Measurements from ENCODE around the gene PNPLA5. TPM values are rescaled to one million over a fixed set of nuclear protein-coding genes. Genes with fewer than 3 reads are reported as not detected.
A peak's percentile ranks its signal among the peaks of the same experiment; 100 is the strongest.

PNPLA5 gene, protein sequence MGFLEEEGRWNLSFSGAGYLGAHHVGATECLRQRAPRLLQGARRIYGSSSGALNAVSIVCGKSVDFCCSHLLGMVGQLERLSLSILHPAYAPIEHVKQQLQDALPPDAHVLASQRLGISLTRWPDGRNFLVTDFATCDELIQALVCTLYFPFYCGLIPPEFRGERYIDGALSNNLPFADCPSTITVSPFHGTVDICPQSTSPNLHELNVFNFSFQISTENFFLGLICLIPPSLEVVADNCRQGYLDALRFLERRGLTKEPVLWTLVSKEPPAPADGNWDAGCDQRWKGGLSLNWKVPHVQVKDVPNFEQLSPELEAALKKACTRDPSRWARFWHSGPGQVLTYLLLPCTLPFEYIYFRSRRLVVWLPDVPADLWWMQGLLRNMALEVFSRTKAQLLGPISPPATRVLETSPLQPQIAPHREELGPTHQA
- not detected for total RNA-seq
- long read RNA-seq: 0 reads

DNA sequence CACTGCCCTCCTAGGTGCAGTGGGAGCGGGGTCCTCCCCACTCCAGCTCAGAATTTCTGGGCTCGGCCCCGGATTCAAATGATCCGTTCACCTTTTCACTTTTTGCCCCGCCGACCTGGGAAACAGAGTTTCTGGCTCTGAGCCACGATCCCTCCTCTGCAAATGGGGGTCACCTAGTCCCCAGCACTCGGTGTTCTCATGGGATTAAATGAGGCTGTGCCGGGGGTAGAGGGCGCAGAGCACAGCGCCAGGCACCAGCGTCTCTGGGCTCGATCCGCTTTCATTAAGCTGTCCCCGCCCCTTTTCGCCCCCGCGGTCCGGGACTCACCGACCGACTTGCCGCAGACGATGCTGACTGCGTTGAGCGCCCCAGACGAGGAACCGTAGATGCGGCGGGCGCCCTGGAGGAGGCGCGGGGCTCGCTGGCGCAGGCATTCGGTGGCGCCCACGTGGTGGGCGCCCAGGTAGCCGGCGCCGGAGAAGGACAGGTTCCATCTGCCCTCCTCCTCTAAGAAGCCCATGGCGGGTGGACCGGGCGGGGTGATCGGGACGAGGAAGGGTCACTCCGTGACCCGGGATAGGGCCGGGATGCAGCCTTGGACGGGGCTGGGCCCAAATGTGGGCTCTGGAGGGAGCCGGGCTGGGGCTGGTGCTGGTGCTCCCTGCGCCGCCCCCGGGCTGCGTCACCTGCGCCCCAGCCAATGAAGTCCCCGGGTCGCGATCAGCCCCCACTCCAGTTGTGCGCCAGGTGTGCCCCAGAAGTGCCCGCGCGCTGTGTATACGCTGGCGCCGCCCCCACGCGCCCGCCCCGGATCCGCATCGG is at the start of gene PNPLA5:
TSS of gene PNPLA5 (minus strand) at position 654 of the 823 bp plus-strand sequence. CDS start at position 521, 133 bp downstream.
- DNase-seq (no peak), ATAC-seq (no peak)
- intact Hi-C loops (cut with DNase I, micrococcal nuclease): no loop called here

DNA sequence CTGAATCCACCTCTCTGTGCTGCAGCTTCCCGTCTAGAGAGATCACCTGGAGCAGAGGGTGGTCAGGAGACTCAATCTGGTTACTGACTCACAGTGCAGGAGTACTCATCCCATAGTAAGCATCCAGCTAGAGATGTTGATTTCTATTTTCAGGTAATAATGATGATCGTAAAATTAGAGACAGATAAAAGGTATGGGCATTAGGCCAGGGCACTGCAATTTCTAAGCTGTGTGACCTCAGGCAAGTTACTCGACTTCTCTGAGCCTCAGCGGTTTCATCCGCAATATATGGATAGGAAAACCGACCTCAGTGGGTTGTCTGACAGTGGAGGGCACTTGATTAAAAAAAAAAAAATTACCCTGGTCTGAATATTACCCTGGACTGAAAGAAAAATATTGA is 49.6 kb upstream of the PNPLA5 start:
- intact Hi-C loops (cut with DNase I, micrococcal nuclease): no loop called here
- ATAC-seq (no peak), DNase-seq (no peak)

DNA sequence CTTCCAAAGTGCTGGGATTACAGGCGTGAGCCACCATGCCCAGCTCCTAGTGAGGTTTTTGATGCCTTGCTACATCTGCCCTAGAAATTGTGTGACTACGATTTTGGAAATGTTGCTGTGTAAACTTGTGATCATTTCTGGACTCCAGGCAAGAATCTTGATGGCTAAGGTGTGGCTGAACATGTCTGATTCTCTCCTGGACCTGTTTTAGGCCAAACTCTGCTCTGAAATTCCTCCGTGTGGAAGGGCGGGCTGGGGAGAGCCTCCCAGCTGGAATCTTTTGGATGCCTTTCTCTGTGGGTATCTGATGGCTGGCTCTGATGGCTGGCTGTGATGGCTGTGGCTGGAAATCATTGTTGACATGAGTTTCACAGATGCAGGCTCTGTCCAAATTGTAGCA is 40.0 kb upstream of the PNPLA5 start:
- intact Hi-C loops (cut with DNase I, micrococcal nuclease): no loop called here
- DNase-seq (no peak), ATAC-seq (no peak)

DNA sequence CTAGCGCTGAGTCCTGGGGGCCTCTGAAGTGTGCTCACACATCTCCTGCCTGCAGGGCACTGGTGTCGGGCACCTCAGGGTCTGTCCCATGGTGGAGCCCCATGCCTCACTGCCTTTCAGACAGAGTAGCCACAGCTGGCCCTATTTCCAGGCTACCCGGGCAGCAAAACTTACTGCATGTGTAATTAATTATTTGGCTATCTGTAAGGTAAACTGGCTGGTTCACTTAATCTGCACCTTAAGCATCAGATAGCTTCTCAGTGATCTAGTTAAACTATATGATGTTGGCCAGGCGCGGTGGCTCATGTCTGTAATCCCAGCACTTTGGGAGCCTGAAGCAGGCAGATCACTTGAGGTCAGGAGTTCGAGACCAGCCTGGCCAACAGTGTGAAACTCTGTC is 37.1 kb upstream of the PNPLA5 start:
- intact Hi-C loops (cut with DNase I, micrococcal nuclease): no loop called here
- ATAC-seq (no peak), DNase-seq (no peak)

DNA sequence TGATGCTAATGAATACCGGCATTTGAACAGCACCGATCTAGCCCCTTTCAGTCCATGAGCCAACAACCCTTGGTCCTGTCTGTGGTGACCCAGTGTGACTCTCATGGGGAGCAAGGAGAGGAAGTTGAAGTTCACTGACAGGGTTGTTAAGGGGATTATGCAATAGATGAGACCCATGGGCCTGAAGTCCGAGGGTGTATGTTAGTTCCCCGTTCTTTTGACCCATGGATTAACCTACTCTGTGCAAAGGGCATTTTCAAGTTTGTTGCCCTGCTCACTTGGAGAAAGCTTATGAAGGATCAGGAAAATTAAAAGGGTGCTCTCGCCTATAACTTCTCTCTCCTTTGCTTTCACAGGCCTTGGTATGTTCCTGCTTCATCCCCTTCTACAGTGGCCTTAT is 36.7 kb upstream of the PNPLA5 start:
- DNase-seq: no peak
- intact Hi-C loops (cut with DNase I, micrococcal nuclease): no loop called here
- ATAC-seq: no peak

DNA sequence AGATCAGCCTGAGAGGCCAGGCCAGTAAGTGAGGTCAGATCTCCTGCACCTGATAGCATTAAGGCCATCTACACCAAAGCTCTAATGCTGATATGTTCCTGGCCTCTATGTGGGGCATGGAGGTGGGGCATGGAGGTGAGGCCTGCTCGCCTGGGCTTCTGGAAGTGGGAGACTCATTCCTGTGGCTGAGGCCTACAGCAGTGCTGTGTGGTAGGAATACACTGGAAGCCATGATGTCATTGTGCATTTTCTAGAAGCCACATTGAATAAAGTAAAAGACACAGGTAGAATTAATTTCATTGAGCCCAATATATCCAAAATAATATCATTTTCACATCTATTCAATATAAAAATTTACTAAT is 34.5 kb upstream of the PNPLA5 start:
- no peak for ATAC-seq
- intact Hi-C loops (cut with DNase I, micrococcal nuclease): no loop called here
- no peak for DNase-seq

DNA sequence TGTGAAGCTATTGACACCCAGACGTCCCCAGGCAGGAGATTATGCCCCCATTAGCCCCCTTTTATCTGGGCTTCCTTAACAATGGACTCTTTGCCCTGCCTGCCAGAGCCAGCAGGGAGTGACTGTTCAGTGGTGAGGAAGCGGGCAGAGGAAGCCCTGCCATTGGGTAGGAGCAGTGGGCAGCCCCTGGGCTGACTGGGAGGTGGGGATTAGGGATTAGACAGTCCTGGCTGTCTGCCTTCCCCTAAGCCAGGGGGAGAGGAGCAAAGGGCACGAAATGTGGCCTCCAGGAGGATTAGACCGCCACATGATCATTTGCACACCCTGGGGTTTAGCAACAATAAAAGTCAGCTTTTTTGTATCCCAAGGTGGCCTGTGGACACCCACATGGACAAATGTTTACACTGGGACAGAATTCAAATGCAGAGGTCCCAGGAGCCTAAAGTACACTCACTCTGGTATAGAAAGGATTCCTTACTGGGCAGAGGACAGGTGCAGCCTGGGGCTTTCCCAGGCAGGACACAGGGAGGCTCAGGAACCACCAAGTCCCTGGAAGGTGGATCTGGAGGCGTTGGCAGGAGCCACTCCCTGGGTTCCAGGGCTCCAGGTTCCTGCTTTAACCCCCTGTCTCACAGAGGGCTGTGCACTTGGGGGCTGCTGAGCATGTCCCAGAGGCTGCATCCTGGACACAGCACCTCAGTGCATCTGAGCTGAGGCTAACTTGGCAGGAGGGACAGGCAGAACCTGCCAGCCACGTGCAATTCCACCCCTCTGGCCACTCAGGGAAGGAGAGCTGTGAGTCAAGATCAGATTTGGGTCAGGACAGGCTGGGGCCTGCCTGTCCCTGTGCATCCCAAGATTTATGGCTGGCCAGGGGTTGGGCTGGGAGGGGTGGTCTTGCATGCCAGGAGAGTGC is 33.9 kb upstream of the PNPLA5 start:
- DNase-seq (peak in 1 of 2 donors; percentile 47), ATAC-seq (peak; percentile 40)
- intact Hi-C loops (cut with DNase I, micrococcal nuclease): no loop called here

DNA sequence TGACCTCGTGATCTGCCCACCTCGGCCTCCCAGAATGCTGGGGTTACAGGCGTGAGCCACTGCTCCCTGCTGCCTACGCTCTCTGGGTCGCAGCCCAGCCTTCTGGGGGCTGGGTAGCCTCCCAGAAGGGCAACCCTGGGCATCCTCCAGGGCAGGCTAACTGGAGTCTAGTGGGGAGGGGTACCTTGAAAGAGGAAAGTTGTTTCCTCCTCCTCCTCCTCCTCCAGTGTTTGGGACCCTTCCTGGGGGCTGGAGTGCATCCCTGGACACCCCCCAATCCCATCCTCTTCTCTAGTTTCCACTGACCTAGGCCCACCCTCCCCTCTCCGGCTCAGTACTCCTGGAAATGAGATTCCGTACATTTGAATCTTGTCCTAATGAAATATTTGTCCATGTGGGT is 33.1 kb upstream of the PNPLA5 start:
- no peak for ATAC-seq
- intact Hi-C loops (cut with DNase I, micrococcal nuclease): no loop called here
- DNase-seq: no peak

DNA sequence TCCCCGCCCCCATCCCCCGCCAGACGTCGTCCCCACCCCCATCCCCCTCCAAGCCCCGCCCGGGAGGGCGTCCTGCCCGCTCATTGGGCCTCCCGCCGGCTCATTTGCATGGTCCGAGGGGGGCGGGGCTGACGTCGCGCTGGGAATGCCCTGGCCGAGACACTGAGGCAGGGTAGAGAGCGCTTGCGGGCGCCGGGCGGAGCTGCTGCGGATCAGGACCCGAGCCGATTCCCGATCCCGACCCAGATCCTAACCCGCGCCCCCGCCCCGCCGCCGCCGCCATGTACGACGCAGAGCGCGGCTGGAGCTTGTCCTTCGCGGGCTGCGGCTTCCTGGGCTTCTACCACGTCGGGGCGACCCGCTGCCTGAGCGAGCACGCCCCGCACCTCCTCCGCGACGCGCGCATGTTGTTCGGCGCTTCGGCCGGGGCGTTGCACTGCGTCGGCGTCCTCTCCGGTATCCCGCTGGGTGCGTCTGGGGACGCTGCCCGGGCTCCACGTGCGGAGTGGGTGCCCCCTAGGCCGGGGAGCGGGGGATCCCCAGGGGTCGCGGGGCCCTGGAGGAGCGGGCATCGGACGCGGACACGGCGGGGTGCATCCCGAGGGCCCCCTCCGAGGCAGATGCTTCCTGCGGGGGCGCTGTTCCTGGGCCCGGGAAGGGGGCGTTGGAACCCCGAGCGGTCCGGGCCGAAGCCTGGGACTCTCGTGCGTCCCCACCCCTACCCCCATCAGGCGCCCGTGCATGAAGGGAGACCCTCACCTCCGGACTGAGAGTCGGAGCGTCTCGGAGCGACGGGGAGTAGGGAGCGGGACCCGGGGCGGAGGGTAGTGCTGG is 32.0 kb upstream of the PNPLA5 start, which contains the start of gene PNPLA3:
TSS of gene PNPLA3 (plus strand) at position 175 of the 834 bp plus-strand sequence. CDS start at position 282, 107 bp downstream.
- DNase-seq (peak; percentile 90 to 92), ATAC-seq (peak; percentile 95)
- intact Hi-C loops (cut with DNase I, micrococcal nuclease): no loop called here

DNA sequence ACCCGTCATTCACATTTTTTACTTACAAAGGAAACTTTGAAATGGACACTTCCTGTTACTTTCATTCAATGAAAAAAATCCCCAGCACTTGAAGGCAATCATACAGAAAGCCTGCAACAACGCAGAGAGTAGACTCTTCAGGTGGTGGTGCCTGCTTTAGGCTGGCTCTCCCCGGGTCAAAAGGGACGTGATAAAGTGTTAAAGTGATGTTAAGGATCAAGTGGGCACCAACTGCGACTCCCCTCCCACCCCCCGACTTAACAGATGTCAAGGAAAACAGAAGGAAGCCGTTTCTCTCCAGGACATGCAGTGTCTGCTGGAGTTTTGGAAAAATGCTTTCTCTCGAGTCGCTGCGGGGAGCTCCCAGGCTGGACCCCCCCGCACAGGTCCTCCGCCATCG is 31.4 kb upstream of the PNPLA5 start:
- intact Hi-C loops (cut with DNase I, micrococcal nuclease): no loop called here
- DNase-seq: no peak
- ATAC-seq: peak; percentile 1

DNA sequence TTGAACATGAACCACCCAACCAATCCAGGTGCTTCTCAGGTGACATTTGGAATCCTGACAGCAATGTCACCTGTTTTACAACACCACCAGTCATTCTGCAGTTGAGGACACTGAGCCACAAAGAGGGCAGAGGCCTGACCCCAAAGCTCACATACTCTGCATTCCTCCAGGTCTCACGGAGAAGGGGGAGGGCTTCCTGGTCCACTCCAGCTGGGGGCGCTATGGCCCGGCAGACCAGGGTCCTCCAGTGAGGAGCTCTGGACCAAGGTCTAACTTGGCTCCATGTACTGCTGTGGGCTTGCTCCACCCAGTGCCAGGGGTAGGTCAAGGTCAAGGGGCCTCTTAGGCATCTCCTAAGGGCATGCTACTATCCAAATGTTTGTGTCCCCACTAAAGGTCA is 30.3 kb upstream of the PNPLA5 start:
- no peak for ATAC-seq
- no peak for DNase-seq
- intact Hi-C loops (cut with DNase I, micrococcal nuclease): no loop called here

DNA sequence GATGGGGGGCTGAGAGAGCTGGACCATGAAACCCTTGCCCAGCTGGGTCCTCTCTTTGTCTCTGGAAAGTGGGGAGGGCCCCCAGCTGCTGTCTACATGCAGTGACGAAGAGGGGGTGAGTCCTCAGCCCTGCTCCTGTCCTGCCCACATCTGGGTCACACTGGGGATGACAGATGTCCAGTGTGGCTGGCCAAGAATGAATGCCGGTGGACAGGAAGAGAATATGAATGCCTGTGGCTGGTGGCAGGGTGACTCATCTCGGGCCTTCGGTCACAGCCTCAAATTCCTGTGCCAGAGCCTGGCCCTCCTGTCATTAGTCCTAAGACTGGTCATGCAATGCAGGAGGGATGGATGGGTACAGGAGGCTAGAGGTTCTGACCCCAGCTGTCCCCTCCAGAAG is 29.6 kb upstream of the PNPLA5 start:
- intact Hi-C loops (cut with DNase I, micrococcal nuclease): no loop called here
- ATAC-seq (no peak), DNase-seq (no peak)

DNA sequence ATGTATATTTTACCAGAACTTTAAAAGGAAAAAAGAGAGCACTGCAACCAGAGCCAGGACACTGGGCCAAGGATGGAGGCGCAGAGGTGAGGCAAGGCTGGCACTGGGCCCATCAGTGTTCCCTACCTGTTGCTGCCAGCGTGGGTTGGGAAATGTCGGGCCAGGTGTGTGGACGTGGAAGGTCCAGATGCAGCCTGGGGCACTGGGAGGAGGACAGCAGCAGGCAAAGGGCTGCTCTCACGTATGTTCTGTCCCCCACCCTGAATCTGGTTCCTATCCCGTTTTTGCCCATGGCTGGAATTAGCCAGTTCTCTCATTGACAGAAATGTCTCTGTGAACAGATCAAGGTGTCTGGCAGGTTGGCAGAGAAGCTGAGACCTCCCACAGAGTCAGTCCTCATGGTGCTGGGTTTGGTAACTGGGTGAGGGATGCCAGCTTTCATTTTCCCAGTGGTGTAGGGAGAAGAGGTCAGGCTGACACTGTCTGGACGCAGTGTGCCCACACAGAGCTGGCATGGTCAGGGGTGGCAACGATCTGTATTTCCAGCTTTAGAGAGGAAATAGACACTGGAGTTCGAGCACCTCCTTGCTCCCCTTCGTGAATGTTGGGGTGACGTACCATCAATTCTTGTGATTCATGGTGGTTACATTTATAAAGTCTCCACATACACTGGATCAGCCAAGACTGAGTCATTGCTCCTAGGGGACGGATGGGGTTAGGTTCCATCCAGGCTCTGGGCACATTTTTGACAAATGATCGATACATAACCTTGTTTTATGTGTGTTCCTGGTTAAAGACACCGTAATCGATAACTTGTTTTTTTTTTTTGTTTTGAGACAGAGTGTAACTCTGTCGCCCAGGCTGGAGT is 27.5 kb upstream of the PNPLA5 start:
- ATAC-seq (no peak), DNase-seq (no peak)
- intact Hi-C loops (cut with DNase I, micrococcal nuclease): no loop called here

DNA sequence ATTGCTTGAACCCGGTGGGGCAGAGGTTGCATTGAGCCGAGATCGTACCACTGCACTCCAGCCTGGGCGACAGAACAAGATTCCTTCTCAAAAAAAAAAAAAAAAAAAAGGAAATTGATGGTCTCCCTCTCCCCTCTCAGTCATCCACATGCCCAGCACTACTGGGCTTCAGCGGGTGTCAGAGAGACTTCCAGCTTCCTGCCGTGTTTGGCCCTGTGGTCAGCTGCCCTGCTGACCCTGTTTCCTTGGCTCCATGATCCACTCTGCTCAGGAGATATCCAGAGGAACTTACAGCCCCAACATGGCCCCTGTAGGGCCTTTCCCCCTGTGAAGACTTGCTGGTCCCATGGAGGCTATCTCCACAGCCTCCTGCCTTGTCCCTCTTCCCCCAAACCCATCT is 25.7 kb upstream of the PNPLA5 start:
- intact Hi-C loops (cut with DNase I, micrococcal nuclease): no loop called here
- DNase-seq: no peak
- no peak for ATAC-seq

DNA sequence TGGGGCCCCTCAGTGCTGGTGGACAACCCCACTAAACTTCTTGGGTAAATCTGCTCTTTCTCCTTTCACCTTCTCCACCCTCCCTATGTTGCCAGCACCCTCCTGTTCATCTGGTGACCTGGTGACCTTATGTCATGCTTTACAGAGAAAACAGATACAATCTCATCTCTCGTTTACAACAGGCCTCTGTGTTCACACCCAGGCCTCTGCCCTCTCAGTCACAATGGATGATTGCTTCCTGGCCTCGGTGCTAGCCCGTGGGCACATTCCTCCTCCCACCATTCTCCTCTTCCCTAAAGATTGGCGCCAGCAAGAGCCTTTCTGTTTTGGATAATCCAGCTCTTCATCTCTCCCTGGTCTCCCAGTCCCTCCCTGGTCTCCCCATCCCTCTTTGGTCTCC is 19.5 kb upstream of the PNPLA5 start:
- no peak for ATAC-seq
- intact Hi-C loops (cut with DNase I, micrococcal nuclease): no loop called here
- DNase-seq: no peak

DNA sequence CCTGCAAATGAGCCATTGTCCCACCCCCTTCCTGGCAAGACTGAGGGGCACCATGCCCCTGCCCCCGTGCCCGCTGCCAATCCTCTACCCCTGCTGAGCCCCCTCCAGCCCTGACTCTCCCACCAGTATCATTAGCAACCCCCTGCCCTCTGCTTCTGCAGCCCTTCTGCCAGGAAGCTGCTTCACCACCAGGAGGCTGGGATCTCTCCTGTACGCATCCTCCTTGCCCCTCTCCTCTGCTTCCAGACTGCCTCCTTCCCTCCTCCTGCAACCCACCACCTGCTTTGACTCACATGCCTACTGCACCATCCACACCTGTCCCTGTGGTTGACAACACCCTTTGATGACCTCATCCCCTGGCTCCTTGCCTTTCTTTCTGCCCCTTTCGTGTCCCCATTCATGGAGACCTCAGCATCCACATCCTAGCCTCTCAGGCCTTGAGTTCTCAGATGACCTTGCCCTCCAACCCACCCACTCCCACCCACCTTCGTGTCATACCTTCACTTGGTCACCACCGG is 18.4 kb upstream of the PNPLA5 start:
- ATAC-seq (no peak), DNase-seq (no peak)
- intact Hi-C loops (cut with DNase I, micrococcal nuclease): no loop called here

DNA sequence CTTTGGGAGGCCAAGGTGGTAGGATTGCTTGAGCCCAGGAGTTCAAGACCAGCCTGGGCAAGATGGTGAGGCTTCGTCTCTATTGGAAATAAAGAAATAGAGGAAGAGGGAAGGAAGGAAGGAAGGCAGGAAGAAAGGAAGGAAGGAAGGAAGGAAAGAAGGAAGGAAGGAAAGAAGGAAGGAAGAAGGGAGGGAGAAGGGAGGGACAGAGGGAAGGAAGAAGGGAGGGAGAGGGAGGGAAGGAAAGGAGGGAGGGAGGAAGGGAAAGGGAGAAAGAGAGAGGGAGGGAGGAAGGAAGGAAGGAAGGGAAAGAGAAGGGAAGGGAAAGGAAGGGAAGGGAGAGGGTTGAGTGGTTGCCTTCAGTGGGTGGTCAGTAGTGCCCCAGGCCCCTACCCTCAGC is 17.9 kb upstream of the PNPLA5 start:
- DNase-seq (no peak), ATAC-seq (no peak)
- intact Hi-C loops (cut with DNase I, micrococcal nuclease): no loop called here
